Fibroblast of the aortic adventitia (primary cell): Measurements from ENCODE around the gene SPDYE3. TPM values are rescaled to one million over a fixed set of nuclear protein-coding genes. Genes with fewer than 3 reads are reported as not detected.
"Not testable (repeated sequence)": the region's sequence is repeated elsewhere in the genome, so short reads cannot be mapped to it uniquely, and the experiment has no call there.

Experiments
- DNase-seq: peaks from one replicate; pipeline ENCODE4 v3.0.0-alpha.2; 2010; ENCODE audit warnings: low read depth
- H3K4me3 ChIP-seq: 2 replicates; pipeline ENCODE4 v1.5.1; 2011; ENCODE audit warnings: low read depth, mild to moderate bottlenecking, control low read depth, low read length, moderate library complexity
- CTCF ChIP-seq: IDR thresholded peaks from 2 replicates; pipeline ENCODE4 v1.5.1; 2011; ENCODE audit warnings: mild to moderate bottlenecking, low read length, control low read depth, inconsistent platforms; ENCODE audit not compliant: insufficient read depth
- total RNA-seq: library from RNA; depleted of rRNA; stranded (reverse); fragments of >200 nt; gene quantifications from 2 replicates; pipeline ENCODE4 v1.2.3, GENCODE V29; 2012; ENCODE audit warnings: low replicate concordance

Gene SPDYE3
- not detected in 2 replicates for total RNA-seq

GRCh38 chr7:100307402-100307801 is at the start of gene SPDYE3:
TSS of gene SPDYE3 (plus strand) at chr7:100307702. CDS start at chr7:100307886, 184 bp downstream.
- DNase-seq, H3K4me3 ChIP-seq: not testable (repeated sequence)

- not testable (repeated sequence) for DNase-seq
These were observed 47.5 kb upstream of the SPDYE3 start for GRCh38 chr7:100259984-100260383.

GRCh38 chr7:100262896-100263295 is 44.6 kb upstream of the SPDYE3 start:
- not testable (repeated sequence) for H3K4me3 ChIP-seq, DNase-seq

More at GRCh38 chr7:100259984-100260383, 47.5 kb upstream of the SPDYE3 start:
- H3K4me3 ChIP-seq, result not testable (repeated sequence)

DNA sequence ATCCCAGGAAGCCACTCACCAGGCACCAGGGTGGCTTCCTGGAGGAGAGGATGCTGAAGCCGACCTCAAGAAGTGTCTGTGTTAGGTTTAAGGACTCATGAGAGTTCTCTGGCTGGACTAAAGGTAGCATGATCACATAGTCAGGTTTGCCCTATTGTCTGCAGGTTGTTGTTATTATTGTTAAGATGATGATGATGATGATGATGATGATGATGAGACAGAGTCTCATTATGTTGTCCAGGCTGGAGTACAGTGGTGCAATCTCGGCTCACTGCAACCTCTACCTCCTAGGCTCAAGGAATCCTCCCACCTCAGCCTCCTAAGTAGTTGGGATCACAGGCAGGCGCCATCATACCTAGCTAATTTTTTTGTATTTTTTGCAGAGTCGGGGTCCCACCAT is 43.3 kb upstream of the SPDYE3 start:
- H3K4me3 ChIP-seq, result not testable (repeated sequence)

DNA sequence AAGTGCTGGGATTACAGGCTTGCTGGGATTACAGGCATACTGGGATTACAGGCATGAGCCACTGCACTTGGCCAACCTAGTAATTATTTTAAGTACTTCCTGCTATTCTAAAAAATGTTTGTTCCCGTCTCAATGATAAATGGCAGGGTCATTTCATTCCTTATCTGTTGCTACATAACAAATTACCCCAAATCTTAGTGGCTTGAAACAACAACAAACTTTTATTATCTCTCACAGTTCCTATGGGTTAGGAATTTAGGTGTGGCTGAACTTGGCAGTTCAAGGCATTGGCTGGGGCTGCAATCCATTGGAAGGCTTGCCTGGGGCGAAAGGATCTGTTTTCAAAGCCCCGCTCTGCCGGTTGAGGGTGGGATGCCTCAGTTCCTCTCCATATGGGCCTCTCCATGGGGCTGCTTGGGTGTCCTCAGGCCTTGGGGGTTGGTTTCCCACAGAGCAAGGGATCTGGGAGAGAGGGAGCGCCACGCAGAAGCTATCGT is 42.8 kb upstream of the SPDYE3 start:
- peak; percentile 70 for DNase-seq
- H3K4me3 ChIP-seq, result not testable (repeated sequence)

More for the DNA sequence above, 43.3 kb upstream of the SPDYE3 start:
- not testable (repeated sequence) for DNase-seq

- DNase-seq, H3K4me3 ChIP-seq: not testable (repeated sequence)
These were observed 41.7 kb upstream of the SPDYE3 start for GRCh38 chr7:100265851-100266250.

DNA sequence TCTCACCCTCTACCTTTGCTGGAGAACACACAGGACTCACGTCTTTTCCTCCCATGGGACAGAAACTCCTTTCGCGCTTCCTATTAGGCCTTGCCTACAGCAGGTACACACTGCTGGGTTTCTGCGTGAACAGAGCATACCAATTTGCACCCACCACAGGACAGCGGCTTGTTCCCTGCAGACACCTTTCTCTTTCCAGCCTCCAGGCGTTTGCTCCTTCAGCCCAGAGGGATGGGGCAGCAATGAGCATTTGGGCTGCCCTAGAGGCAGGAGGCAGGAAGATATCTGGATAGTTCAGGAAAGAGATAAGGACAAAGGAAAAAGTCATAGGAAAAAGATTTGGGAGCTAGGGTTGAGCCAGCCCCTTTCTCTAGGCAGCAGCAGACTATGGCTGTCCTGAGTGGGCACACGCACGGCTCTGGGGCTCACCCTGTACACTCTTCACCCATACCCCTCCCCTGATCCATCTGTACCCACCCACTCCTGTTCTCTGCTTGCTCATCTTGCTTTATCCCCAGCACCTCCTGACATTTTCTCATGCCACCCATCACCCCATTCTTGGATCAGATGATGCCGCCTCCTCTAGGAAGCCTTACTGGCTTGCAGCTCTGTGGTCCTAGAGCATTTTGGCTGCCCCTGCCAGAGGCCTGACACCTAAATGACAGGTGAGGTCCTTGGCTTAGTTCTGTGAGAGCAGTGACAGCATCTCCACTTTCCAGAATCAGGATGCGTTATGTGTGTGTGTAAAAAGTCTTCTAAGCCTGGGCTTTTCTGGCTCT is 40.7 kb upstream of the SPDYE3 start:
- H3K4me3 ChIP-seq, result no peak overlapping the region
- no peak for DNase-seq
- TF ChIP-seq CTCF, result no peak

DNA sequence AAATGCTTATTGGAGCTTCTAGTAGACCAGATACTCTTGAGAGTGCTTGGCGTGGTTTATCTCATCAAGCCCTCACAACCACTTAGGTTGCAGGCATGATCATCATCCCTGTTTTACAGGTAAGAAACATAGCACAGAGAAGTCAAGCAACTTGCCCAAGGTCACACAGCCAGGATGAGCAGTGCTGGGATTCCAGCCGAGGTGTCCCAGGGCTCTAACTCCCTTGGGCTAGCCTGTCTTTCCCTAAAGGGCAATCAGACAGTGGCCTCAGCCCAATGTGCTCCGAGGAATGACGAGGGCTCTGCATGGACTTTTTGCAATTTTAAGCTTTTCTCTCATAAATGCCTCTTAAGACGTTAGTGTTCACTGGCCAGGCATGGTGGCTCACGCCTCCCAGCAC is 39.9 kb upstream of the SPDYE3 start:
- no peak for TF ChIP-seq CTCF
- DNase-seq, result no peak
- H3K4me3 ChIP-seq, result no peak overlapping the region

GRCh38 chr7:100268882-100269281 is 38.6 kb upstream of the SPDYE3 start:
- not testable (repeated sequence) for H3K4me3 ChIP-seq, DNase-seq

- not testable (repeated sequence) for DNase-seq
- peak overlapping the region; percentile 25 for H3K4me3 ChIP-seq
These were observed 38.0 kb upstream of the SPDYE3 start for GRCh38 chr7:100269306-100270045.

DNA sequence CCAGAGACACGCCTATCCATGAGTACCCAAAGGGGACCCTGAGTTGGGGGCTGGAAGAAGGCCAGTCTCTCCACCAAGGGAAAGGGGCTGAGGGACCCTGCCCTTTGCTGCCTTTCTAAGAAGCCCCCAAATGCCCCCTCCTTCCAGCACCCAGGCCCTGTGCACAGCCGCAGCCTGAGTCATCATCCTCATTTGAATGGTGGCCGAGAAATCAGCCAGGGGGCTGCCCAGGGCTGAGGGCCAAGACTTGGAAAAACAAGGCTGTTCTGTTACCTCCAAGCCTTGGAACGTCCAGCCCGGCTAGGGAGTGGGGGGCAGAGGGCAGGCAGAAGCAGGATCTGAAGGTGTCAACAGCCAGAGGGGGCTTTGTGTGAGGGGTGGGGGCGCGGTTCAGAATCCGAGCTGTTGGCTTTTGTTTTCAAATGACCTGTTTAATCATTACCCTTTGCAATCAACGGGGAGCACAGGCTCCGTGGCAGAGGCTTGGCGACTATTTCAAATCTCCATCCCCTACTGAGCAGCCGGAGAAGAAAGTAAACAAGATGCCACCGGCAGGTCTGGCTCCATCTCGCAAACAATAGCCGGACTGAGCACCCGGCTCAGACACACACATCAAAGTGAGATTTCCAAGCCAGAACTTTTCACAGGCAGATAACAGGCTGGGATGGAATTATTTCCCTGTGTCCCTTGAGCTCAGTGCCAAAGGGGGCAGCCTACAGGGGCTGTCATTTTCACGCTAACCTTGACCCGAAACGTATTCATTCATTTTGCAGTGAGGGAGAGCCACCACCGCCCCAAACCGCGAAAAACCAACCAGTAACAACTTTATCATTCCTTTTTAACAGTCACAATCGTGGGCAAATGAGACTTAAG is 37.2 kb upstream of the SPDYE3 start:
- DNase-seq, result peak; percentile 23

DNA sequence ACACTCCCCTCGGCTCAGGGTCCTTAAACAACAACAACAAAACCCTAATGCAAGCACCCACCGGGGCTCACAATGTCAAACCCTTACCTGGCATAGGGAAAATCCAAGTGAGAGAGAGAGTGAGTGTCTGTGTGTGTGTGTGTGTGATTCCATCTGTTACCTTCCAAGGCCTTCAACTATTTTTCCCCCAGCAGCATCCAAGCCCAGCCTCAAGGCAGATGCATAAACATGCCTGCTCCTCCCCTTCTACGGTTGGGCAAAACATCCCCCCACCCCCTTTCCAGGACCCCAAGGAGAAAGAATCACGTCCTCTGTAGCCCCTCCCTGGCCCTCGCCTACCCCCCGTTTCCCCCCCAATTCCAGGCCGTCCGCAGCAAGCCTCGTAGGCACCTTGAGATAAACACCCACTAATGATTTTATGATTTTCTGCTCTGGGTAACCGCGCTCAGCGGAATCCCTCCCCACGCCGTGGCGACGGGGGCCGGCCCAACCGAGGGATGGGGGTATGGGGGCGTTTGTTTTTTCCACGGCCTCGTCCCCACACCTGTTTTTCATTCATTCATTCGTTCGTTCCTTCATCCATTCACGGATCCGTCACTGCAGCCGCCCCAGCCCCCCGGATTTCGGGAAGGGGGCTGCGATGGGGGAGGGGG is 36.4 kb upstream of the SPDYE3 start:
- H3K4me3 ChIP-seq, result peak overlapping the region; percentile 73
- DNase-seq, result peak; percentile 28

More for the DNA sequence above, 37.2 kb upstream of the SPDYE3 start:
- H3K4me3 ChIP-seq, result peak overlapping the region; percentile 73
